Activated T-cell treated with anti-CD3 and anti-CD28 coated beads for 4 hours (primary cell): ENCODE results near the gene PROC.
"Not testable (repeated sequence)": the region's sequence is repeated elsewhere in the genome, so short reads cannot be mapped to it uniquely, and the experiment has no call there.

Experiments used
- DNase-seq: peaks from one replicate; pipeline ENCODE4 v3.0.0-alpha.2; 2020

Gene PROC

DNA sequence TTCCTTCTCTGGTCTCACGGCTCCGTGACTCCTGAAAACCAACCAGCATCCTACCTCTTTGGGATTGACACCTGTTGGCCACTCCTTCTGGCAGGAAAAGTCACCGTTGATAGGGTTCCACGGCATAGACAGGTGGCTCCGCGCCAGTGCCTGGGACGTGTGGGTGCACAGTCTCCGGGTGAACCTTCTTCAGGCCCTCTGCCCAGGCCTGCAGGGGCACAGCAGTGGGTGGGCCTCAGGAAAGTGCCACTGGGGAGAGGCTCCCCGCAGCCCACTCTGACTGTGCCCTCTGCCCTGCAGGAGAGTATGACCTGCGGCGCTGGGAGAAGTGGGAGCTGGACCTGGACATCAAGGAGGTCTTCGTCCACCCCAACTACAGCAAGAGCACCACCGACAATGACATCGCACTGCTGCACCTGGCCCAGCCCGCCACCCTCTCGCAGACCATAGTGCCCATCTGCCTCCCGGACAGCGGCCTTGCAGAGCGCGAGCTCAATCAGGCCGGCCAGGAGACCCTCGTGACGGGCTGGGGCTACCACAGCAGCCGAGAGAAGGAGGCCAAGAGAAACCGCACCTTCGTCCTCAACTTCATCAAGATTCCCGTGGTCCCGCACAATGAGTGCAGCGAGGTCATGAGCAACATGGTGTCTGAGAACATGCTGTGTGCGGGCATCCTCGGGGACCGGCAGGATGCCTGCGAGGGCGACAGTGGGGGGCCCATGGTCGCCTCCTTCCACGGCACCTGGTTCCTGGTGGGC, 10.0 kb downstream of the PROC start:
- DNase-seq: no peak

DNA sequence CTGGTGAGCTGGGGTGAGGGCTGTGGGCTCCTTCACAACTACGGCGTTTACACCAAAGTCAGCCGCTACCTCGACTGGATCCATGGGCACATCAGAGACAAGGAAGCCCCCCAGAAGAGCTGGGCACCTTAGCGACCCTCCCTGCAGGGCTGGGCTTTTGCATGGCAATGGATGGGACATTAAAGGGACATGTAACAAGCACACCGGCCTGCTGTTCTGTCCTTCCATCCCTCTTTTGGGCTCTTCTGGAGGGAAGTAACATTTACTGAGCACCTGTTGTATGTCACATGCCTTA, 10.5 kb downstream of the PROC start:
- no peak for DNase-seq

DNA sequence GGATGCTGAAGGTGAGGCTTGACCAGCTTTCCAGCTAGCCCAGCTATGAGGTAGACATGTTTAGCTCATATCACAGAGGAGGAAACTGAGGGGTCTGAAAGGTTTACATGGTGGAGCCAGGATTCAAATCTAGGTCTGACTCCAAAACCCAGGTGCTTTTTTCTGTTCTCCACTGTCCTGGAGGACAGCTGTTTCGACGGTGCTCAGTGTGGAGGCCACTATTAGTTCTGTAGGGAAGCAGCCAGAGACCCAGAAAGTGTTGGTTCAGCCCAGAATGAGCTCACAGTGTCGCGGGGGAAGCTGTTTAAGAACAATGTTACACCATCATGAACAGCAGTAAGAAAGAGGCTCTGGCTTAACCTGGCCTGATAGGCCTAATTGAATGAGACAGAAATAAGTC, 11.1 kb downstream of the PROC start:
- no peak for DNase-seq

DNA sequence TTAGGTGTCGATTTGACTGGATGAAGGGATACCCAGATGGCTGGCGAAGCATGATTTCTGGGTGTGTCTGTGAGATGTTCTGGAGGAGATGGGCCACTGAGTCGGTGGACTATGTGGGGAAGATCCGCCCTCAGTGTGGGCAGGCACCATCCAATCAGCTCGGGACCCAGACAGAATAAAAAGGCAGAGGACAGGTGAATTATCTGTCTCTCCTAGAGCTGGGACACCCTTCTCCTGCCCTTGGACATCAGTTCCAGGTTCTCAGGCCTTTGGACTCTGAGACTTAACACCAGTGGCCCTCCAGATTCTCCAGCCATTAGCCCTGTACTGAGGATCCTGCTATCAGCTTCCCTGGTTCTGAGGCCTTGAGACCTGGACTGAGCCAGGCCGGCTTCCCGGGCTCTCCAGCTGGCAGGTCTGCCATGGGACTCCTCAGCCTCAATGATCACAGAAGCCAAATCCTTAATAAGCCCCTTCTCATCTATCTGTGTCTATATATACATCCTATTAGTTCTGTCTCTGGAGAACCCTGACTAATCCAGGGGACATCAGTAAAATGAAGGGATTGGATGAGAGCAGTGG, 11.7 kb downstream of the PROC start:
- no peak for DNase-seq

DNA sequence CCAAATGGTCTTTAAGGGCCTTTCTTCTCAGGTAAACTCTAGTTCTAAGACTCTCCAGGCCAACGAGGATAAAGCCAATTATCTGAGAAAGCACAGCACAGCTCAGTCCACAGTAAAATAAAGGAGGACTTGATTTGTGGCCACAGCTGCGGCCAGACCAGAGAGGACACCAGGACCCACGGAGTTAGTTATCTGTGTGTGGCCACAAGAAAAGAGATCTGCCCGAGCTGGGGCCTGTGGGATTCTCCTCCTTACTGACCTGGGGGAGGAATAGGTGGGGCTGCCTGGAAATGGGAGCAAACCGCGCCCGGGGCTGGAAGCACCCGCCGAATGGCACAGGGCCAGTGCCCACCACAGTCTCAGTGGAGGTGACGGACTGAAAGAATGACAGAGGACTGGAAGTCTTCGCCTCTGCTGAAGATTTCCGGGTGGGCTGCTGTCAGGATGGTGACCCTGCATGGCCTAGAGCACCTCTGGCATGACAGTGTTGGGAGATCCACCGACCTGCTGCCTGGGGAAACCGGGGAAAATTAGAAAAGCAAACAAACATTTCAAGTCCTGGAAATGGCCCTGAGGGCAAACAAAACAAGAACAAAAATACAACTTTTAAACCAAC, 13.3 kb downstream of the PROC start:
- no peak for DNase-seq

DNA sequence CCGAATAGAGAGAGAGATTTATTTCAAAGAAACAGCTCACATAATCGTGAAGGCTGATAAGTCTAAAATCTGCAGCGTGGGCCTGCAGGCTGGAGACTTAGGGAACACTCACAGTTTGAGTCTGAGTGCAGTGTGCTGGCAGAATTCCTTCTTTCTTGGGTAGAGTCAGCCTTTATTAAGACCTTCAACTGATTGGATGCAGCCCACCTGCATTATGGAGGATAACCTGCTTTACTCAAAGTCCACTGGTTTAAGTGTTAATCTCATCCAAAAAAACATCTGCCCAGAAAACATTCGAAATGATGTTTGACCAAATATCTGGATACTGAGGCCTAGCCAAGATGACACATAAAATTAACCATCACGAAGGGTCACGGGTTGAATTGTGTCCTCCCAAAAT, 16.3 kb downstream of the PROC start:
- DNase-seq: no peak

DNA sequence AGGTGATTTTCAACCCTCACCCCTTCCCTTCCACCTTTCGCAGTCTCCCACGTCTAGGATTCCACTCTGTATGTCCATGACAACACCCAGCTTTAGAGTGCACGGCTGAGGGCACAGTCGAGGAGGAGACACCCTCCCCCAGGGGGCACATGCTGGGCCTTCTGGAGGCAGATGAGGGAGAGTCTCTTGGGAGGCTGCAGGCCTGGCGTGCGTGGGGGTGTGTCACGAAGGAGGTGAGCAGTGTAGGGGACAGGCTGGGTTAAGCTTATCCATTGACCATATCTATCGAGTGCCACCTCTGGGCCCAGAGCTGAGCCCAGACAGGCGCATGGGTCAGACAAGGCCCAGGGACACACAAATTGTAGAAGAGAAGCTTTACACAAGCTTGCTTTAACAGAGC, 18.8 kb downstream of the PROC start:
- DNase-seq: no peak

DNA sequence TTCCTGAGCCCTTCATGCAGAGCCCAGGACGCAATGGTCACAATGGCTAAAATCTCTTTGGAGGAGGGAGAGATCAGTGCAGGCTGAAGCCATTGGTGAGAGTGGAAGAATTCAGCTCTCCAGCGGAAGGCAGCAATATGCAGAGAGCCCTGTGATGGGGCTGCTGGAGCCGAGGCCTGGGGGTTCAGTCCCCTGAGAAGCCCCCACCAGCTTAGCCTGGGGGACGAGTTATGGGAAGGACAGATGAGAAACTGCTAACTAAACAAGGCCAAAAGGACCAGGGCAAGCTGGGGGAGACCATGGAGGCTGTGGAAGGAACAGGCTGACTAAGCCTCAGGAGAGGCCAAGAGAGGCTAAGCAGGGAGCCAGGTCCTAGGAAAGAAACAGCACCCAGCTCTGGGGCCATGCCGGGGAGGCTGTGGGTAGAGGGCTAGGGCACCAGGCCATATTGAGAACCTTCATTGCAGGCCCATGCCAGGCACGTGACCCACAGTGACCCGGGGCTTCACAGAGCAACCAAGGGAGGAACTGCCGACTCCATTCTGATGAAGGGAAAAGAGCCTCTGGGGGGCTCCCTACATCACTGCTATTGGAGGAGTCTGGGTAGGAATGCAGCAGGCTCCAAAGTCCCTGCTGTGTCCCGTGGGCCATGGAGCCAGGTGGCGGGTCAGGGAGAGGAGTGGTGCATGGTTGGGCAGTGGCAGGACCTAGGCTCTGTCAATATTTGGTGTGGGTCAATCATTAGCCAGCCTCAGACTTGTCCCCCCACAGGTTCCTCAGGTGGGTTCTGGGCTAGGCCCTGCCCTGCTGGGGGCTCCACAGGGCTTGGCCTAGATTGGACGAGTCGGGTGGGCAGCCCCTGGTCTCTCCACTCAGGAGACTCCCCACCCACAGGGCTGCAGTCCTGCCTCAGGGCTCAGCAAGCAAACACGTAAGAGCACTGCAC, 19.8 kb downstream of the PROC start:
- DNase-seq: no peak

DNA sequence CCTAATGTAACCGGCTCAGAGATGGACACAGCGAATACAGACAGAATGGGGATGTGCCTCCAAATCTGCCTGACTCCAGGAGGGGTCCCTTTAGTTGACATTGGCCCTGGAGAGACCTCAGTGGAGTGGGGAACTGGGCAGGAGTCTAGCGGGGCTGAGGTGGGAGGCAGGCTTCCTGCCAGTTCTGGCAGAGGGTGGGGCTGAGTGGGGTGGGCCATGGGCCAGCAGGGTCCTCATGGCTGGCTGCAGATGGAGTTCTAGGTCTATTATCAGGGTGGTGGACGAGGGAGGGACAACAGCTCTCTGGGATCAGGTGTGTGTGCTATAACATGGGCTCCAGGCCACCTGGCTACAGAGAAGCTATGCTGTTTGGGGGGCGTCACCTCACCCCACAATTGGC, 21.1 kb downstream of the PROC start:
- DNase-seq: no peak

DNA sequence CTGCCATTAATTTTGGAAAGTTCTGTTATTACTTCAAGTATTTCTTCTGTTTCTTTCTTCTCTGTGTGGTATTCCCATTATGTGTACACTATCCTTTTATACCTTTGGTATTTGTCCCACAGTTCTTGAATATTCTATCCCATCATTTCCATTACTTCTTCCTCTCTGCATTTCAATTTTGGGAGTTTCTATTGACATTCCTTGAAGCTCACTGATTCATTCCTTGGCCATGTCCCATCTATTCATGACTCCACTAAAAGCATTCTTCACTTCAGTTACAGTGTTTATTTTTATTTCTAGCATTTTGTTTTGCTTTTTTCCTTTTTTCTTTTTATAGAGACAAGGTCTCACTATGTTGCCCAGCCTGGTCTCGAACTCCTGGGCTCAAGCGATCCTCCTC, 30.3 kb downstream of the PROC start:
- no peak for DNase-seq

DNA sequence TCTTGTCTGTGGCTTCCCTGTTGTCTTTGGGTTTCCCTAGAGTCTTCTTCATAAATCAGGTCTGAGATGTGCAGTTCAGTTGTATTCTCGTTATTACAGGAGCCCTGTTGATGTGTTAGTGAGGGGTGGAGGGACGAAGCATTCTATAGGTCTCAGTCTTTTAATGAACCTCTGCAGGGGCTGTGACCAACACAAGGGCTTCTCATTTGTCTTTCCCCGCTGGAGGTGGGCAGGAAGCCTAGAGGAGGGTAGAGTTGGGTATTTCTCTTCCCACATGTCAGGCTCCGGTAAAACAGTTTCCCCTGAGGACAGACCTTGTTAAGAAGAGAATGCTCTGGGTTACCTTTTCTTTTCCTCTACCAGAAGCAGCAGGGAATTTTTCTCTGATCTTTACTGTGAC, 31.2 kb downstream of the PROC start:
- DNase-seq: no peak

DNA sequence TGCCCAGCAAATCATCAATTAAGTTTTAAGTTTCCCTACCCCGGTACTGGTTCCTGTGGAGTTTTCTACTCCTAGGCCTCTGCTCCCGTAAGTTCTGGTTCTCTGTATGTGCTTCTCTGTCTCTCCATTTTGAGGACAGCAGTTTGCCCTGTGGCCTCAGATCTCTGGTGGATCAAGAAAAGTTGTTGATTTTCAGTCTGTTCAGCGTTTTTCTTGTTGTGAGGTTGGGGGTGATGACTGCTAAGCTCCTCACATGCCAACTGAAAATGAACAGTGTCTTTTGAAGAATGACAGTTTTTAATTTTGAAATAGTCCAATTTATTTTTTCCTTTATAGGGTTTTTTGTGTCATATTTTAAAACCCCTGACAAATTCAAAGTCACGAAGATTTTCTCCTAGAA, 31.7 kb downstream of the PROC start:
- no peak for DNase-seq

DNA sequence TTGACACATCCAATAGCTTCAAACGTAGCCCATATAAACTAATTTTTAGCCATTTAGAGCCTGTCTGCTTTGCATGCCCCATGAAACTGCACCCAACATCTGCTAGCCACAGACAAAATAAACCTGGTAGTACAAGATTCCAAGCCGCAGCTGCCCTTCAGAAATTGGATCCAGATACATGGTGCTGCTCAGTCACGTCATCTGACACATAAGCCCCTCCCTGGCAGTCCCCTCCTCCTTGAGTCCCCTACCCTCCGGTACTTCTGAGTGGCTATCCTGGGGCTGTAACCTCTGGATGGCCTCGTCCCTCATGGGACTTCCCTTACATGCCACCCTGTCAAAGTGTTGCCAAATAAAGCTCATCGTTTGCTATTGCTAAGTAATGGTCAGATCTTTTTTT, 33.8 kb downstream of the PROC start:
- DNase-seq: no peak

DNA sequence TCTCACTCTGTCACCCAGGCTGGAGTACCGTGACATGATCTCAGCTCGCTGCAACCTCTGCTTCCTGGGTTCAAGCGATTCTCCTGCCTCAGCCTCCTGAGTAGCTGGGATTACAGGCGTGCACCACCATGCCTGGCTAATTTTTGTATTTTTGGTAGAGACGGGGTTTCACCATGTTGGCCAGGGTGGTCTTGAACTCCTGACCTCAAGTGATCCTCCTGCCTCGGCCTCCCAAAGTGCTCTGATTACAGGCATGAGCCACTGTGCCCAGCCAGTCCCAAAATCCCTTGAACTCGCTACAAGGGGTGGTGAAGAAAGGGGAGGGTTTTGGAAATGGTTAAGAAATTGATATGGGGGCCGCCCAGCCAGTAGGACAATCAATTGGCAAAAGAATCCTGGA, 34.2 kb downstream of the PROC start:
- not testable (repeated sequence) for DNase-seq

DNA sequence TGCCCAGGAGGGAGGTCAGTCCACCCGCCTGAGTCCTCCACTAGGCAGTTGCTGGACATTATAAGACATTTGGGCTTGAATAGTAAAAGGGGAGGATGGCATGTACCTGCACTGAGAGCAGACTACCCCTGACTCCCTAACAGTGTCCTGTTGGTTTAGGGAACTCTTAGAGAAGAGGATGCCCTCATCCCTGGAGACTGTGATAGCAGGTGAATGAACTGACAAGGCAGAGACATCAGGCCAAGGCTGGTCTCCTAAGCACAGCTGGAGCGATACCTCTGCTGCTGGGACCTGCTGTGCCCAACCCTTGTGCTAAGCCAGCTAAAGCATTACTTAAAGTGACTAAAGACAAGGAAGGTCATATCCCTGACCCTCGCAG, 34.8 kb downstream of the PROC start:
- no peak for DNase-seq

DNA sequence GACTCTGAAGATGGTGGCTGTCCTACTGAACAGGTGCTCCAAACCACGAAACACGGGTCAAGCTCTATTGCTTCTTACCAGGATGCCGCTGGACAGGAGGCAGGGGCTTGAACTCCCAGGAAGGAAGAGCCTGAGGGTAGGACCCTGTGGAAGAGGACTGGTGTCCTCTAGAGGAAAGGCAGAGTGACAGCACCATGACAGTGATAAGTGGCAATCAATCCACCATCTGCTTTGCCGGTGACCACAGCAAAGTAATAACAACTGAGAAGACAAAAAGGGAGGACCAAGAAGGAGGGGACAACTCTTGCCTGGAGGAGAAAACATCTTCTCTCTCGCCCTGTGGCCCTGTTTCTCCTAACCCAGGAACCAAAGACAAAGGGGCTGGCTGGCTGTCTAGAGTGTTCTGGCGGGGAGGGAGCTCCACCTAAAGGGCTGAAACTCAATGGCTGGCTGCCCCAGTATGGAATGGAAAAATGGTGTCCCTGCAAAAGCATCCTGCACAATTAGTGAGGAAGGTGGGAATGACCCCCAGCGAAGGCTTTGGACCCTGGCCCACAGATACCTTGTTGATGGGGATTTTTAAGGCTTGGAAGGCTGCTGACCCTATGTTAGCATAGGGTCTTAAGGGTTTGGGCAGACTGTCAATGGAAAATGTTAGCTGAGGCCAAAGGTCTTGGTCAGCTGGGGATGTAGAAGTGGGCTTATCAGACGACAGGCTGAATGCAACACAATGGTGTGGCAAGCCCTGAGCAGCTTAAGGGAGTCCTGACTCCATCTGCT, 35.4 kb downstream of the PROC start:
- DNase-seq: no peak

DNA sequence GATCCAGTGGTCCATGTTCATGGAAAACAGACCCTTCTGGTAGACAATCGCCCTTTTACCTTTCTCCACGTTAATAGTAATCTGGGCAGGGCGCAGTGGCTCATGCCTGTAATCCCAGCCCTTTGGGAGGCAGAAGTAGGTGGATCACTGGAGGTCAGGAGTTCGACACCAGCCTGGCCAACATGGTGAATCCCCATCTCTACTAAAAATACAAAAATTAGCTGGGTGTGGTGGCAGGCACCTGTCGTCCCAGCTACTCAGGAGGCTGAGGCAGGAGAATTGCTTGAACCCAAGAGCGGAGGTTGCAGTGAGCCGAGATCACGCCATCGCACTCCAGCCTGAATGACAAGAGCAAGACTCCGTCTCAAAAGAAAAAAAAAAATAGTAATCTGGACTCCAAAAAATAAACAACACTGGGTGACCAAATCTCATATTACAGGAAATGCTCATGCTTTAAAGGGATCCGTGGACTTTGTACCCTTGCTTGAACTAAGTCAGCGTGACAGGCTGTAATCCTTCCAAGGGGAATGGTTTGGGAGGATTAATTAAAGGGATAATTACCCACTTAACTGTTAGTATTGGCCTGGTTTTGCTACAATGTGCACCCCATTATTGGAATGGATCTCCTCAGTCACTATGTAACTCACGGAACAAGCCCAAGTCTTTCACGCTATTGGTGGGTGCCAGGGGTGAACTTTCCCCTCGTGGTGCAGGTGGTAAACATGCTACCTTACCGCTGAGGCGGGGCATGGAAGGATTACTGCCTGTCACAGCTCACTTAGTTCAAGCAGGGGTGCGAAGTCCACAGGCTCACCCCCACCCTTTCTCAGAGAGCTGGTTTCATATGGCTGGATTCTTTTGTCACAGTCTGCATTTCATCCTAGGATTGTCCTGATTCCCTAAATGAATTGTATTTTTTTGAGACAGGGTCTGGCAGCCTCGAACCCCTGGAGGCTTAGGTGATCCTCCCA, 36.7 kb downstream of the PROC start:
- no peak for DNase-seq

DNA sequence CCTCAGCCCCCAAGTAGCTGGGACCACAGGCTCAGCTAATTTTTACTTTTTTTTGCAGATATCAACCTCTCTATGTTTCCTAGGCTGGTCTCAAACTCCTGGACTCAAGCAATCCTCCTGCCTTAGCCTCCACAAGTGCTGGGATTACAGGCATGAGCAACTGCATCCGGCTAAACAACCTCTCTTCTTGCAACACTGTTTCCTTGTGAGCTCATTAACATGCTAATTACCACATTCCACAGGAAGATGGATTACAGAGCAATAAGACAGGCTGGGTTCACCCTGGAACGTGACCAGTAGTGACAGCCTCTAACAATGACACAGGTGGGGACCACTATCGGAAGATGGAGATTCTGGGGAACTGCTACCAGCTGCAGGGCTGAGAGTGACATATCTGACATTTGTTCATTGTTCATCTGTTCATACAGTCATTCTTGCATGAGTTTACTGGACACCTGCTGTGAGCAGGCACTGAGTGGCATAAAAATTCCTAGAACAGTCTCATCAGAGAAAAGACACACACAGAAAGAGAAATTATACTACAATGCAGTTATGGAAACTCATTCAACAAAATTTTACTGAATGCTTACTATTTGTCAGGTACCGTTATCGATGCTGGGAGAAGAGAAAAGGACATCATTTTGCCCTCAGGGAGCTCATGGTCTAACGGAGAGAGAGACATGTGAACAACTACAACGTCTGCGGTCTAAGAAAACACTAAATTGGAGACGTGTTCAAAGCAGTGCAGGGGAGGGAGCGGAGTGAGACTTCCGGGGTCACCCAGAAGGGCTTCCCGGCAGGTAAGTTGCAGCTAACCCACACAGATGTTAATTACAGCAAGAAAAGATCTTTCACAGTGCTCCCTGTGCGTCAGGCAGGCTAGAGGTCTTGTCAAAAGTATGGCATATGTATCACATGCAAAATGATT, 37.6 kb downstream of the PROC start:
- DNase-seq: no peak

DNA sequence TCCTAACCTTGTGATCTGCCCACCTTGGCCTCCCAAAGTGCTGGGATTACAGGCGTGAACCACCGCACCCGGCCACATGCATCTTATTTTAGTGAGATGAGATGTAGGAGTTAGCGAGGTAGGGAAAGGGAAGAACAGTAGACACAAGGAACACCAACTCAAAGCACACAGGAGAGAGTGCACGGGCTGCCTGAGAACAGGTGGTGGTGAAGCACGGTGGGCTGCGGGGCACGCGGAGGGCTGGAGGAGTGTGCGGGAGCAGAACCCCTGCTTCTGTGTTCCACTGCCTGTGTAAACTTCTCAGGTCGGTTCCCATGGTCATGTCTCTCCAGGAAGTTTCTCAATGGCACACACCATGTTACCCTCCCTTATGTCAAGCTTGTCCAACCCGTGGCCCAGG, 38.7 kb downstream of the PROC start:
- no peak for DNase-seq

DNA sequence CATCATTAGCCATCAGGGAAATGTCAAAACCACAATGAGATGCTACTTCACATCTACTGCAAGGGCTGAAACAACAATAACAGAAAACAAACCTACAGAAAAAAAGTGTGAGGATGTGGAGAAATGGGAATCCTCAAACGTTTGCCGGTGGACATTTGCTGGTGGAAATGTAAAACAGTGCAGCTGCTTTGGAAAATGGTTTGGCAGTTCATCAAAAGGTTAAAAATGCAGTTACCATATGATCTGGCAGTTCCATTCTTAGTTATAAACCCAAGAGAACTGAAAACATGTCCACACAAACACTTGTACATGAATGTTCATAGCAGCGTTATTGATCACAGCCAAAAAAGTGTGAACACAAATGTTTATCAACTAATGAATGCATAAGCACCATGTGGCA, 44.2 kb downstream of the PROC start:
- DNase-seq: no peak
